ENCODE data around the gene CLBA1. TPM values are rescaled to one million over a fixed set of nuclear protein-coding genes. Genes with fewer than 3 reads are reported as not detected.
"Not testable (repeated sequence)": the region's sequence is repeated elsewhere in the genome, so short reads cannot be mapped to it uniquely, and the experiment has no call there.

Gene CLBA1
- total and polyA plus RNA-seq, 2 donors from 2014 or later, result 13.2 to 22.6 TPM

DNA sequence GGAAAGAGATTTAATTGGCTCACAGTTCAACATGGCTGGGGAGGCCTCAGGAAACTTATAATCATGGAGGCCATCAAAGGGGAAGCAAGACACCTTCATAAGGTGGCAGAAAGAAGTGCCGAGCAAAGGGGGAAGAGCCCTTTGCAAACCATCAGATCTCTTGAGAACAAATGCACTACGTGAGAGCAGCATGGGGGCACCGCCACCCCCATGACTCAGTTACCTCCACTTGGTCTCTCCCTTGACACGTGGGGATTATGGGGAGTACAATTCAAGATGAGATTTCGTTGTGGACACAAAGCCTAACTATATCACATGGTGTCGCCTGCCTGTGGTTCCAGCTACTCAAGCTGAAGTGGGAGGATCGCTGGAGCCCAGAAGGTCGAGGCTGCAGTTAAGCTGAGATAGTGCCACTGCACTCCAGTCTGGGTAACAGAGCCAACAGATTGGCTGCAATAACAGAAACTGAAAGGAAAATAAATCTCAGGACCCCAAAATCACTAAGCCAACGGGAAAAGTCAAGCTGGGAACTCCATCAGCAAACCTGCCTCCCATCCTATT, 45.3 kb downstream of the CLBA1 start:
- intact Hi-C loops (cut with DNase I), result no loop called here
- Histone ChIP-seq H3K9ac (ENCODE audit: low read length in 3 of 3) (no peak overlapping the region), H3K27ac (ENCODE audit: low read depth in 2 of 2, low read length in 2 of 2) (no peak overlapping the region), H3K4me3 (ENCODE audit: low read length in 3 of 3) (no peak overlapping the region), H3K27me3 (ENCODE audit: control insufficient read depth, insufficient read depth, low read length) (peaks cover 21% of the 10 kb centered on the region), H3K4me1 (ENCODE audit: control insufficient read depth in 2 of 3, insufficient read depth in 2 of 3, low read depth in 1 of 3, low read length in 3 of 3) (no peaks in the 10 kb centered on the region), H3K9me3 (ENCODE audit: control insufficient read depth in 2 of 3, insufficient read depth in 1 of 3, low read length in 3 of 3) (no peaks in the 10 kb centered on the region), H3K36me3 (ENCODE audit: control insufficient read depth in 2 of 3, insufficient read depth in 3 of 3, low read length in 3 of 3) (no peaks in the 10 kb centered on the region)
- FAIRE-seq (no peak), DNase-seq (no peak)
- TF ChIP-seq, protein P1, sequence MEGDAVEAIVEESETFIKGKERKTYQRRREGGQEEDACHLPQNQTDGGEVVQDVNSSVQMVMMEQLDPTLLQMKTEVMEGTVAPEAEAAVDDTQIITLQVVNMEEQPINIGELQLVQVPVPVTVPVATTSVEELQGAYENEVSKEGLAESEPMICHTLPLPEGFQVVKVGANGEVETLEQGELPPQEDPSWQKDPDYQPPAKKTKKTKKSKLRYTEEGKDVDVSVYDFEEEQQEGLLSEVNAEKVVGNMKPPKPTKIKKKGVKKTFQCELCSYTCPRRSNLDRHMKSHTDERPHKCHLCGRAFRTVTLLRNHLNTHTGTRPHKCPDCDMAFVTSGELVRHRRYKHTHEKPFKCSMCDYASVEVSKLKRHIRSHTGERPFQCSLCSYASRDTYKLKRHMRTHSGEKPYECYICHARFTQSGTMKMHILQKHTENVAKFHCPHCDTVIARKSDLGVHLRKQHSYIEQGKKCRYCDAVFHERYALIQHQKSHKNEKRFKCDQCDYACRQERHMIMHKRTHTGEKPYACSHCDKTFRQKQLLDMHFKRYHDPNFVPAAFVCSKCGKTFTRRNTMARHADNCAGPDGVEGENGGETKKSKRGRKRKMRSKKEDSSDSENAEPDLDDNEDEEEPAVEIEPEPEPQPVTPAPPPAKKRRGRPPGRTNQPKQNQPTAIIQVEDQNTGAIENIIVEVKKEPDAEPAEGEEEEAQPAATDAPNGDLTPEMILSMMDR (IDR thresholded peaks at IDR 0.05; ENCODE audit: borderline replicate concordance, extremely low read depth, insufficient read depth), result no peak

DNA sequence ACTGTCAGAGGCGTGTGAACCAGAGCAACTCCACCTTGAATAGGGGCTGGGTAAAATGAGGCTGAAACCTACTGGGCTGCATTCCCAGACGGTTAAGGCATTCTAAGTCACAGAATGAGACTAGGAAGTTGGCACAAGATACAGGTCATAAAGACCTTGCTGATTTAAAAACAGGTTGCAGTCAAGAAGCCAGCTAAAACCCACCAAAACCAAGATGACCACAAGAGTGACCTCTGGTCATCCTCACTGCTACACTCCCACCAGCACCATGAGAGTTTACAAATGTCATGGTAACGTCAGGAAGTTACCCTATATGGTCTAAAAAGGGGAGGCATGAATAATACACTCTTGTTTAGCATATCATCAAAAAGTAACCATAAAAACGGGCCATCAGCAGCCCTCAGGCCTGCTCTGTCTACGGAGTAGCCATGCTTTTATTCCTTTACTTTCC, 46.9 kb downstream of the CLBA1 start:
- DNase-seq; H3K4me1 ChIP-seq (ENCODE audit: control insufficient read depth in 2 of 3, insufficient read depth in 2 of 3, low read depth in 1 of 3, low read length in 3 of 3); H3K36me3 ChIP-seq (ENCODE audit: control insufficient read depth in 2 of 3, insufficient read depth in 3 of 3, low read length in 3 of 3); H3K9me3 ChIP-seq (ENCODE audit: control insufficient read depth in 2 of 3, insufficient read depth in 1 of 3, low read length in 3 of 3); intact Hi-C loops (cut with DNase I); FAIRE-seq: not testable (repeated sequence)
- Histone ChIP-seq H3K9ac (ENCODE audit: low read length in 3 of 3) (peak overlapping the region in 2 of 3 donors; percentile 76 to 82), H3K27ac (ENCODE audit: low read depth in 2 of 2, low read length in 2 of 2) (peak overlapping the region; percentile 89 to 90), H3K4me3 (ENCODE audit: low read length in 3 of 3) (peak overlapping the region in 2 of 3 donors; percentile 61 to 71), H3K27me3 (ENCODE audit: control insufficient read depth, insufficient read depth, low read length) (peaks cover 21% of the 10 kb centered on the region)

DNA sequence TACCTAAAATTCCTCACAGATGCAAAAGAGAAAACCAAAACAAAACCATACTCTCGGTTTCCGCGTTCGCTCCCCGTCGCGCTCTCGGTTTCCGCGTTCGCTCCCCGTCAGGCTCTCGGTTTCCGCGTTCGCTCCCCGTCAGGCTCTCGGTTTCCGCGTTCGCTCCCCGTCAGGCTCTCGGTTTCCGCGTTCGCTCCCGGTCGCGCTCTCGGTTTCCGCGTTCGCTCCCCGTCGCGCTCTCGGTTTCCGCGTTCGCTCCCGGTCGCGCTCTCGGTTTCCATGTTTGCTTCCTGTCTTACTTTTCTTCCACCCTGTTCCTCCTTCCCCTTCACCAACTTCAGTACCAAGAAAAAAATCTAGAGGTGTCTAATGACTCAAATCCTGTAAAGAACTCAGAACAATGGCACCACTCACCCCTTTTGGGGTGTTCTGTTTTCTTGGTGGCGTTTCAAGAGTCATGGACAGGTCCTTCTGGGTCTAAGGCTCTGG, 47.9 kb downstream of the CLBA1 start:
- H3K4me1 ChIP-seq (ENCODE audit: control insufficient read depth in 2 of 3, insufficient read depth in 2 of 3, low read depth in 1 of 3, low read length in 3 of 3); H3K36me3 ChIP-seq (ENCODE audit: control insufficient read depth in 2 of 3, insufficient read depth in 3 of 3, low read length in 3 of 3); DNase-seq; H3K9me3 ChIP-seq (ENCODE audit: control insufficient read depth in 2 of 3, insufficient read depth in 1 of 3, low read length in 3 of 3); FAIRE-seq; intact Hi-C loops (cut with DNase I): not testable (repeated sequence)
- Histone ChIP-seq H3K4me3 (ENCODE audit: low read length in 3 of 3) (peak overlapping the region in 2 of 3 donors; percentile 61 to 71), H3K9ac (ENCODE audit: low read length in 3 of 3) (peak overlapping the region in 2 of 3 donors; percentile 76 to 82), H3K27me3 (ENCODE audit: control insufficient read depth, insufficient read depth, low read length) (peaks cover 21% of the 10 kb centered on the region), H3K27ac (ENCODE audit: low read depth in 2 of 2, low read length in 2 of 2) (peak overlapping the region; percentile 89 to 90)

DNA sequence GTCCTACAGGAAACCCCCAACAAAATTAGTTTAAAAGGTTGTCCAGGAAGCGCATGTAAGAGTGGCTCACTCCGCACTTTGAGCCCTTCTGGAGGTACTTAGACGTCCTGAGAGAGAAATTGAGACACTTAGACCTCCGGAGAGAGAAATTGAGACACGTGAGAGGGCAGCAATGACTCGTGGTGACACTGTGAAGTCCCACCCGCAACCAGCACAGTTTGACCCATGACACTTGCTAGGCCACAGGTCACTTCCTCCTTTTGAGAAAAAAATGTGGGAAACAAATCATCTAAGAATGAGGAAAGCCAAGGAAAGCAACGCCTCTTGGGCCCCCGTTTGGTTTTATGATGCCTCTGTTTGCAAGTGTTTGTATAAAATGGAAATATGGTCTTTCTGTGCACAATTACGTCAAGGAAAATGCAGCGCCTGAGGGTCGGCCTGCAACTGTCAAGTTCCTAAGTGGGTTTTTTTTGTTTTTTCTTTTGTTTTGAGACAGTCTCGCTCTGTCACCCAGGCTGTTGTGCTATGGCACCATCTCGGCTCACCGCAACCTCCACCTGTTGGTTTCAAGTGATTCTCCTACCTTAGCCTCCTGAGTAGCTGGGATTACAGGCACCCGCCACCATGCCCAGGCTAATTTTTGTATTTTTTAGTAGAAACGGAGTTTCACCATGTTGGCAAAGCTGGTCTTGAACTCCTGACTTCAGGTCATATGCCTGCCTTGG, 48.9 kb downstream of the CLBA1 start:
- Histone ChIP-seq H3K4me1 (ENCODE audit: control insufficient read depth in 2 of 3, insufficient read depth in 2 of 3, low read depth in 1 of 3, low read length in 3 of 3) (no peaks in the 10 kb centered on the region), H3K36me3 (ENCODE audit: control insufficient read depth in 2 of 3, insufficient read depth in 3 of 3, low read length in 3 of 3) (no peaks in the 10 kb centered on the region), H3K4me3 (ENCODE audit: low read length in 3 of 3) (peak overlapping the region in 2 of 3 donors; percentile 61 to 71), H3K9me3 (ENCODE audit: control insufficient read depth in 2 of 3, insufficient read depth in 1 of 3, low read length in 3 of 3) (no peaks in the 10 kb centered on the region), H3K9ac (ENCODE audit: low read length in 3 of 3) (peak overlapping the region in 1 of 3 donors; percentile 82), H3K27me3 (ENCODE audit: control insufficient read depth, insufficient read depth, low read length) (peaks cover 21% of the 10 kb centered on the region), H3K27ac (ENCODE audit: low read depth in 2 of 2, low read length in 2 of 2) (peak overlapping the region; percentile 89 to 90)
- intact Hi-C loops (cut with DNase I), result no loop called here
- TF ChIP-seq, protein P1 (IDR thresholded peaks at IDR 0.05; ENCODE audit: borderline replicate concordance, extremely low read depth, insufficient read depth), result no peak
- DNase-seq (peak in 1 of 5 donors; percentile 43), FAIRE-seq (no peak)

DNA sequence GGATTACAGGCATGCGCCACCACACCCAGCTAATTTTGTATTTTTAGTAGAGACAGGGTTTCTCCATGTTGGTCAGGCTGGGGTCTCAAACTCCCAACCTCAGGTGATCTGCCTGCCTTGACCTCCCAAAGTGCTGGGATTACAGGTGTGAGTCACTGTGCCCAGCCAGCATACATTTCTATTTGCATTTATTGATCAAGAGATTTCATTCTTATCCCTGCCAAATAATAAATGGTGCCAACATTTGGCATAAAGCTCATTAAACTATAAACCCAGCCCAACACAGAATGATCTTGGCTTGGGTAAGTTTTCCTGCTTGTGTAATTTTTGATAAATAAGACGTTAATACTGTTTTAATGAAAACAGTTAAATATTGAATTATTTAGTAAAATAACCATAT, 50.0 kb downstream of the CLBA1 start:
- H3K4me3 ChIP-seq (ENCODE audit: low read length in 3 of 3); DNase-seq; H3K27ac ChIP-seq (ENCODE audit: low read depth in 2 of 2, low read length in 2 of 2); H3K9ac ChIP-seq (ENCODE audit: low read length in 3 of 3); H3K36me3 ChIP-seq (ENCODE audit: control insufficient read depth in 2 of 3, insufficient read depth in 3 of 3, low read length in 3 of 3); H3K9me3 ChIP-seq (ENCODE audit: control insufficient read depth in 2 of 3, insufficient read depth in 1 of 3, low read length in 3 of 3); FAIRE-seq; intact Hi-C loops (cut with DNase I); H3K4me1 ChIP-seq (ENCODE audit: control insufficient read depth in 2 of 3, insufficient read depth in 2 of 3, low read depth in 1 of 3, low read length in 3 of 3): not testable (repeated sequence)
- peaks cover 21% of the 10 kb centered on the region for H3K27me3 ChIP-seq (ENCODE audit: control insufficient read depth, insufficient read depth, low read length)
